ENCODE results near the gene DBX2.
"Not testable (repeated sequence)": the region's sequence is repeated elsewhere in the genome, so short reads cannot be mapped to it uniquely, and the experiment has no call there.

DBX2 gene

GRCh38 chr12:45050751-45051571, at the start of gene DBX2:
DBX2 (minus strand) TSS chr12:45051099; CDS start chr12:45050927, 172 bp downstream.
- DNase-seq = no peak

GRCh38 chr12:45098766-45099165, 47.9 kb upstream of the DBX2 start:
- peak; percentile 18 for DNase-seq

- not testable (repeated sequence) for DNase-seq
Measured at GRCh38 chr12:45095417-45095816, 44.5 kb upstream of the DBX2 start.

- DNase-seq = no peak
Measured at GRCh38 chr12:45093051-45093450, 42.2 kb upstream of the DBX2 start.

GRCh38 chr12:45089411-45090075, 38.6 kb upstream of the DBX2 start:
- DNase-seq = no peak

GRCh38 chr12:45088608-45089007, 37.7 kb upstream of the DBX2 start:
- DNase-seq = no peak

GRCh38 chr12:45084248-45084647, 33.3 kb upstream of the DBX2 start:
- not testable (repeated sequence) for DNase-seq

GRCh38 chr12:45077251-45077650, 26.4 kb upstream of the DBX2 start:
- DNase-seq = no peak

GRCh38 chr12:45076417-45077026, 25.6 kb upstream of the DBX2 start:
- no peak for DNase-seq

GRCh38 chr12:45075587-45076282, 24.8 kb upstream of the DBX2 start:
- DNase-seq = no peak

- no peak for DNase-seq
Measured at GRCh38 chr12:45065125-45065626, 14.3 kb upstream of the DBX2 start.

GRCh38 chr12:45060976-45061375, 10.1 kb upstream of the DBX2 start:
- DNase-seq = no peak

GRCh38 chr12:45051572-45052125, 750 bp upstream of the DBX2 start:
- no peak for DNase-seq

GRCh38 chr12:45049912-45050750, 768 bp downstream of the DBX2 start:
- no peak for DNase-seq

GRCh38 chr12:45042599-45042998, 8.3 kb downstream of the DBX2 start:
- DNase-seq = no peak

GRCh38 chr12:45040977-45041376, 9.9 kb downstream of the DBX2 start:
- DNase-seq = no peak

GRCh38 chr12:45039757-45040156, 11.1 kb downstream of the DBX2 start:
- DNase-seq = no peak

GRCh38 chr12:45034861-45035265, 16.0 kb downstream of the DBX2 start:
- DNase-seq = no peak

- DNase-seq = no peak
Measured at GRCh38 chr12:45017916-45018315, 33.0 kb downstream of the DBX2 start.

- no peak for DNase-seq
Measured at GRCh38 chr12:45014396-45014795, 36.5 kb downstream of the DBX2 start.

GRCh38 chr12:45012749-45013148, 38.1 kb downstream of the DBX2 start:
- no peak for DNase-seq

- DNase-seq = no peak
Measured at GRCh38 chr12:45010059-45010458, 40.8 kb downstream of the DBX2 start.

All from RPMI8226 (cell line).